Heart left ventricle (tissue), 13 donors: Measurements from ENCODE around the gene AGBL3.

ENCODE experiments used
- POLR2A ChIP-seq, 2 donors: fragments of 450-650 bp; IDR thresholded peaks; one replicate each; pipeline ENCODE4 v1.6.1; 2017; ENCODE audit warnings: antibody characterized with exemption in 2 of 2, mild to moderate bottlenecking in 2 of 2, moderate library complexity in 2 of 2
- TF ChIP-seq, protein P1 (sequence below), 12 donors: fragments of 200-600 bp; sonication (generic) in 4 of 12; IDR thresholded peaks; one replicate each; pipeline versions ENCODE4 v1.5.0 to v1.8.0; 2018 to 2022; ENCODE audit warnings: antibody characterized with exemption in 12 of 12, mild to moderate bottlenecking in 5 of 12
- donor health status: ischemic (EF 13 %, LVEDD 7.1; RV severe dilation, severe dysfunction).
- donor health status: DM: no; HTN: yes; CAD: no.
- donor health status: DM: no; HTN: no; CAD: no.
- donor health status: ischemic (EF 25% LVEDD 6.9; RV normal size, moderate dysfunction).
- donor health status: ischemic (EF 25% LVEDD 5.7; RV mildly dilated, moderate dysfunction).
- donor health status: ischemic (EF 35%, LVEDD 5.7; RV mildly dilated, moderate dysfunction).
- donor health status: nonischemic (EF 11% LVEDD 7.7; RV severe dilation, severe dysfunction).
- donor health status: DM: yes; HTN: yes; CAD: no.
- donor health status: PGD.
- donor health status: ischemic (EF 29% LVEDD 5.4; RV normal size, mild dysfunction).
- donor health status: nonischemic (EF 23%, LVEDD 6.1; RV moderate dilation, normal function).

DNA sequence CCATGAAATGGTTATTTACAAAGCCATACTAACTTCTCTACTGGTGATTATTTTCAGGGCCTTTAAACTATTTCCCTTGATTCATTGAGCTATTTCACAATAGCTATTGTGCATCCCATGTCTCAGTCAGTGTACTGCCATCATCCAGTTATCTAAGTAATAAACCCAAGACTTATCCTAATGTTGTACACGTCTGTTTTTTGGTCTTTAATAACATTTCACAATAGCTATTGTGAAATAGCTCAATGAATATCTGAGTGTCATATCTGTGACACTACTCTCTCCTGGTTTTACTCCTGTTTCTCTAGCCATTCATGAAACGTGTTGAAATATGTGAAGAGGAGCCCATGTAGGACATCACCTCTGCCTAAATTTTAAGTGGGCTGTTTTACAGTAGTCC lies 125.1 kb downstream of the AGBL3 start:
- TF ChIP-seq, protein P1, sequence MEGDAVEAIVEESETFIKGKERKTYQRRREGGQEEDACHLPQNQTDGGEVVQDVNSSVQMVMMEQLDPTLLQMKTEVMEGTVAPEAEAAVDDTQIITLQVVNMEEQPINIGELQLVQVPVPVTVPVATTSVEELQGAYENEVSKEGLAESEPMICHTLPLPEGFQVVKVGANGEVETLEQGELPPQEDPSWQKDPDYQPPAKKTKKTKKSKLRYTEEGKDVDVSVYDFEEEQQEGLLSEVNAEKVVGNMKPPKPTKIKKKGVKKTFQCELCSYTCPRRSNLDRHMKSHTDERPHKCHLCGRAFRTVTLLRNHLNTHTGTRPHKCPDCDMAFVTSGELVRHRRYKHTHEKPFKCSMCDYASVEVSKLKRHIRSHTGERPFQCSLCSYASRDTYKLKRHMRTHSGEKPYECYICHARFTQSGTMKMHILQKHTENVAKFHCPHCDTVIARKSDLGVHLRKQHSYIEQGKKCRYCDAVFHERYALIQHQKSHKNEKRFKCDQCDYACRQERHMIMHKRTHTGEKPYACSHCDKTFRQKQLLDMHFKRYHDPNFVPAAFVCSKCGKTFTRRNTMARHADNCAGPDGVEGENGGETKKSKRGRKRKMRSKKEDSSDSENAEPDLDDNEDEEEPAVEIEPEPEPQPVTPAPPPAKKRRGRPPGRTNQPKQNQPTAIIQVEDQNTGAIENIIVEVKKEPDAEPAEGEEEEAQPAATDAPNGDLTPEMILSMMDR (IDR thresholded peaks at IDR 0.05) = no peak
- TF ChIP-seq POLR2A (IDR thresholded peaks at IDR 0.05) = no peak
